RWPE2 (cell line): ENCODE results near the gene CENPP.
"Not testable (repeated sequence)": the region's sequence is repeated elsewhere in the genome, so short reads cannot be mapped to it uniquely, and the experiment has no call there.

ENCODE experiments used
- ATAC-seq: fragments of 200-7000 bp; cut with Tn5 transposase; 3 replicates; pipeline ENCODE4 v1.9.1; 2021; ENCODE audit warnings: low read depth
- DNase-seq: peaks from one replicate; pipeline ENCODE4 v3.0.0-alpha.2; 2020; ENCODE audit warnings: low spot score
- H3K27ac ChIP-seq: fragments of 450-650 bp; 2 replicates; pipeline ENCODE4 v1.5.1; 2017; ENCODE audit warnings: mild to moderate bottlenecking; ENCODE audit not compliant: poor library complexity, severe bottlenecking
- H3K27me3 ChIP-seq: fragments of 250-450 bp; sonication (Bioruptor Pico); 2 replicates; pipeline ENCODE4 v1.5.1; 2021; ENCODE audit warnings: mild to moderate bottlenecking, moderate library complexity; ENCODE audit not compliant: insufficient read depth, poor library complexity, severe bottlenecking
- H3K36me3 ChIP-seq: fragments of 250-450 bp; sonication (Bioruptor Pico); 2 replicates; pipeline ENCODE4 v1.5.1; 2020; ENCODE audit warnings: low read depth, mild to moderate bottlenecking, moderate library complexity
- H3K4me1 ChIP-seq: fragments of 250-450 bp; sonication (Bioruptor Pico); 2 replicates; pipeline ENCODE4 v1.5.1; 2021; ENCODE audit warnings: mild to moderate bottlenecking, moderate library complexity; ENCODE audit not compliant: insufficient read depth, poor library complexity, severe bottlenecking
- H3K4me3 ChIP-seq: fragments of 250-450 bp; sonication (Bioruptor Pico); 2 replicates; pipeline ENCODE4 v1.5.1; 2021; ENCODE audit warnings: mild to moderate bottlenecking, moderate library complexity; ENCODE audit not compliant: severe bottlenecking
- H3K9me3 ChIP-seq: fragments of 250-450 bp; sonication (Bioruptor Pico); 2 replicates; pipeline ENCODE4 v1.5.1; 2021; ENCODE audit warnings: mild to moderate bottlenecking, moderate library complexity; ENCODE audit not compliant: severe bottlenecking
- TF ChIP-seq, protein P1 (sequence below): fragments of 450-650 bp; IDR thresholded peaks from one replicate; pipeline ENCODE4 v1.5.1; 2017; ENCODE audit warnings: mild to moderate bottlenecking, moderate library complexity; ENCODE audit not compliant: poor library complexity, severe bottlenecking

CENPP gene

DNA sequence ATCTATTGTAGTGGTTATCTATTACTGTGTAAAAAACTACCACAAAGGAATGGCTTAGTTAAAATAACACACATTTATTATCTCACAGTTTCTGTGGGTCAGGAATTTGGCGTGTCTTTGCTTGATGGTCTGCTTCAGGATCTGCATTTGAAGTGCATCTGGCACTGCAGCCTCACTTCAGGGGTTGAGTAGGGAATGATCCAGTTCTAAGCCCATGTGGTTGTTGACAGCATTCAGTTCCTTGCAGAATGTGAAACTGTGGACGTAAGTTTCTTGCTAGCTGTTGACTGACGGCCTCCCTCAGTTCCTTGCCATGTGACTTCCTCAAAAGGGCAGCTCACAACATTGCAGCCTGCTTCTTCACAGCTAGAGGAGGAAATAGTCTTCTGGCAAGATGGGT lies 80.7 kb downstream of the CENPP start:
- H3K27me3 ChIP-seq: no peaks in the 10 kb centered on the region
- H3K27ac ChIP-seq: no peak overlapping the region
- no peaks in the 10 kb centered on the region for H3K9me3 ChIP-seq
- DNase-seq (no peak), ATAC-seq (no peak)
- H3K36me3 ChIP-seq: no peaks in the 10 kb centered on the region
- TF ChIP-seq, protein P1, sequence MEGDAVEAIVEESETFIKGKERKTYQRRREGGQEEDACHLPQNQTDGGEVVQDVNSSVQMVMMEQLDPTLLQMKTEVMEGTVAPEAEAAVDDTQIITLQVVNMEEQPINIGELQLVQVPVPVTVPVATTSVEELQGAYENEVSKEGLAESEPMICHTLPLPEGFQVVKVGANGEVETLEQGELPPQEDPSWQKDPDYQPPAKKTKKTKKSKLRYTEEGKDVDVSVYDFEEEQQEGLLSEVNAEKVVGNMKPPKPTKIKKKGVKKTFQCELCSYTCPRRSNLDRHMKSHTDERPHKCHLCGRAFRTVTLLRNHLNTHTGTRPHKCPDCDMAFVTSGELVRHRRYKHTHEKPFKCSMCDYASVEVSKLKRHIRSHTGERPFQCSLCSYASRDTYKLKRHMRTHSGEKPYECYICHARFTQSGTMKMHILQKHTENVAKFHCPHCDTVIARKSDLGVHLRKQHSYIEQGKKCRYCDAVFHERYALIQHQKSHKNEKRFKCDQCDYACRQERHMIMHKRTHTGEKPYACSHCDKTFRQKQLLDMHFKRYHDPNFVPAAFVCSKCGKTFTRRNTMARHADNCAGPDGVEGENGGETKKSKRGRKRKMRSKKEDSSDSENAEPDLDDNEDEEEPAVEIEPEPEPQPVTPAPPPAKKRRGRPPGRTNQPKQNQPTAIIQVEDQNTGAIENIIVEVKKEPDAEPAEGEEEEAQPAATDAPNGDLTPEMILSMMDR: no peak
- no peak overlapping the region for H3K4me3 ChIP-seq
- H3K4me1 ChIP-seq: no peaks in the 10 kb centered on the region

DNA sequence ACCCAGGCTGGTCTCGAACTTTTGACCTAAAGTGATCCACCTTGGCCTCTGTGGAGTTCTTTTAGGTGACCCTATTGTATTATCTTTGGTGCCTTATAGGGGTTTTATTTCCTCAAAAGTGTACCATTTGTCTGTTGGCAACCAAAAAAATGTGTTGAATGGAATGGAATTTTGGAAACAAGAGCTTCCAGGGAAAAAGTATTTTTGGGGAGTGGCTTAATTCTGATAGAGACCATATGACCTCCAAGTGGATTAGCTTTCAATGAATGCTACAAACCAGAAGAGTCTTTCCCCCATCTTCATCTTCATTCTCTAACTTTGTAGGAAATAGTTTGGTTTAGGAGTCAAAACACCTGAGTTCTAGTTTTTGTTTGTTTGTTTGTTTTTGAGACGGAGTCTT lies 82.1 kb downstream of the CENPP start:
- no peaks in the 10 kb centered on the region for H3K36me3 ChIP-seq
- H3K4me1 ChIP-seq: no peaks in the 10 kb centered on the region
- no peaks in the 10 kb centered on the region for H3K9me3 ChIP-seq
- DNase-seq (no peak), ATAC-seq (no peak)
- no peaks in the 10 kb centered on the region for H3K27me3 ChIP-seq
- no peak overlapping the region for H3K27ac ChIP-seq
- no peak overlapping the region for H3K4me3 ChIP-seq
- TF ChIP-seq, protein P1: no peak

DNA sequence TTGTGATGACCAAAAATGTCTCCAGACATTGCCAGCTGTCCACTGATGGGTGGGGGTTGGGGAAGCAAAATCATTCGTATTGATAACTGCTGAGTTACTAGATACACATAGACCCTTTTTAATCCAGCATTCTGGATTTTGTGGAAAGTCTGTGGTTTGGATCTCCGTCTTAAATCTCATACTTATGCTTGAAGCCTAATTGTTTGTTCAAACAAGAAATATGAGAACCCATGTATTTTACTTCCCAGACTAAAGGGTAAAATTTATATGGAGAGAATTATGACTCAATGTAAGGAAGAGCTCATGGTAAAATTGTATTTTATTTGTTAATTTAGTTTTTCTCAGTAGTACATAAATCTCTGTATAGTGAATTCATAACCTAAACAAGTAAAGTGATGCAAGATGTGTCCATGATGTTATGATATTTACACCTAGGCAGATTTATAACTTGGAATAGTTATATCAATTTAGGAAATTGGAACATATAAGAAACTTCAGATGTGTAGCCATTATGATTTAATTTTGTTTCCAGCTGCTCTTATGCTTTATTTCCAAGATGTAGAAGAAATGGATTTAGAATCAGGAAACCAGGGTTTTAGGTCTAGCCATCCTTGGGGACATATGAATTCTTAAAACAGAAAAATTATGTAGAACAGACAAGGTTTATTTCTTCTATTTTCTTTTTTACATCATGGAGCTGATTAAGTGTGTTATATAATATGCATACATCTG lies 83.2 kb downstream of the CENPP start:
- Histone ChIP-seq H3K27ac (no peak overlapping the region), H3K4me3 (no peak overlapping the region), H3K27me3 (no peaks in the 10 kb centered on the region), H3K4me1 (no peaks in the 10 kb centered on the region), H3K9me3 (no peaks in the 10 kb centered on the region), H3K36me3 (no peaks in the 10 kb centered on the region)
- TF ChIP-seq, protein P1: no peak
- ATAC-seq (no peak), DNase-seq (no peak)

DNA sequence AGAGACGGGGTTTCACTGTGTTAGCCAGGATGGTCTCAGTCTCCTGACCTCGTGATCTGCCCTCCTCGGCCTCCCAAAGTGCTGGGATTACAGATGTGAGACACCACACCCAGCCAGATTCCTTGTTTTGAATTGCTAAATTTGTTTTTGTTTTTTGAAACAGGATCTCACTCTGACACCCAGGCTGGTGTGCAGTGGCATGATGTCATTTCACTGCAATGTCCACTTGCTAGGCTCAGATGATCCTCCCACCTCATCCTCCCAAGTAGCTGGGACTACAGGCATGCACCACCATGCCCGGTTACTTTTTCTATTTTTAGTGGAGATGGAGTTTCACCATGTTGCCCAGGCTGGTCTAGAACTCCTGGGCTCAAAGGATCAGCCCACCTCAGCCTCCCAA lies 85.4 kb downstream of the CENPP start:
- not testable (repeated sequence) for H3K9me3 ChIP-seq, ATAC-seq, H3K4me3 ChIP-seq, DNase-seq, H3K27ac ChIP-seq, H3K27me3 ChIP-seq, H3K4me1 ChIP-seq, H3K36me3 ChIP-seq

DNA sequence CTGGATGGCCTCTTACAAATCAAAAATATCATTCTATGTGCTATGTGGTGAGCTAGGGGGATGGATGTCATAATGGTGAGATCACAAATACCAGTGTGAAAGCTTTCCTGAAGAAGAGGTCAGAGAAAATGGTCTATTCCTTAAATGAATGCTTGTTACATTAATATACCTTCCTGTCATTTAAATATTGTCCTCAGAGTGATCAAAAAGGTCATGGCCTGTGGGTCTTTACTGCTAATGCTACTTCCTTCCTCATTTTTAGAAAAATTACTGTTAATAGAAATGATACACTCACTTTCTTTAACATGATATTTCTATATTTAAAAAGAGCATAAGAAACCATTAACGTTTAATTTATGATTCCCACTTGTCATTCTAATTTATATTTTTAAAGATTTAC lies 88.8 kb downstream of the CENPP start:
- Histone ChIP-seq H3K27me3 (no peaks in the 10 kb centered on the region), H3K36me3 (no peaks in the 10 kb centered on the region), H3K9me3 (no peaks in the 10 kb centered on the region), H3K4me1 (no peaks in the 10 kb centered on the region), H3K27ac (no peak overlapping the region), H3K4me3 (no peak overlapping the region)
- ATAC-seq (no peak), DNase-seq (no peak)
- TF ChIP-seq, protein P1: no peak
